HG03064 (cell line): ENCODE results near the gene IQSEC2.

Source experiments
- ATAC-seq: cut with Tn5 transposase; IDR thresholded peaks from one replicate; pipeline ENCODE4 v1.9.1; 2021; ENCODE audit warnings: low read depth; ENCODE audit not compliant: unreplicated experiment

The IQSEC2 gene

DNA sequence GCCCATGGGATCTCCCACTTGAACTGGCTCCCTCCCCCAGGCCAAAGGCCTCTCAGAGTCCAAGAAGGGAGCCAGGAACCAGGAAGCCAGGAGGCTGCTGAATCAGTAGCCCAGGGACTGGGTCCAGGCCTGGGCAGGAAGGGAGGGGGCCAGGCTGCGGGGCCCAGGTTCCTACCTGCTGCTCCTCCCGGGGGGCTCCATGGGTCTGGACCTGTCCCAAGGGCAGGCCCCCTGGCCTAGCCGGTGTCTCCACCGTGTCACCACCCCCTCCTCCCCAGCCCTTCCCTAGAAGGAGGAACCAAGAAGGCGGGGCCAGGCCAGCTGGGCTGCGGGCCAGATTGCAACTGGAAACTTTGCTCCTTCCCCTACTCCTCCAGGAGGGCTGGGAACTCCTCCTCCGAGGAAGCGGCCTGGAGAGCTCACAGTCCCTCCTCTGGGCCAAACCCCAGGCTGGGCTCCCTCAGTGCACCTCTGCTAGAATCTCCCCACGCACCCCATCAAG, at the start of gene IQSEC2:
Gene IQSEC2 (minus strand): TSS at position 264 of the 502 bp plus-strand sequence.
- no peak for ATAC-seq

DNA sequence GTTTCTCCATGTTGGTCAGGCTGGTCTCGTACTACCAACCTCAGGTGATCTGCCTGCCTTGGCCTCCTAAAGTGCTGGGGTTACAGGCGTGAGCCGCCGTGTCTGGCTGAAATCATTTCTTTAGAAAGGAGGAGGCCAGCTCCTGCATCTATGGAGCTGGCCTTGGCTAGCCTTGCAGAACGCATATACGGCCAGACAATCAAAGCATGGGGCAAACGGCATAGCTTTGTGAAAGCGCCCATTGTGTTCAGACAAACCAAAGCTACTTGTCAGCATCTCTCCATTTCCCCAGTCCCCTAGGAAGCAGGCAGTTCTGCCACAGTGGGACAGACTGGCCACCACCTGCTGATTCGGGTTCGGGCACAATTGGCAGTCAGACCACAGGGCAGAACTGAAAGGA, 48.9 kb upstream of the IQSEC2 start:
- ATAC-seq, result no peak

DNA sequence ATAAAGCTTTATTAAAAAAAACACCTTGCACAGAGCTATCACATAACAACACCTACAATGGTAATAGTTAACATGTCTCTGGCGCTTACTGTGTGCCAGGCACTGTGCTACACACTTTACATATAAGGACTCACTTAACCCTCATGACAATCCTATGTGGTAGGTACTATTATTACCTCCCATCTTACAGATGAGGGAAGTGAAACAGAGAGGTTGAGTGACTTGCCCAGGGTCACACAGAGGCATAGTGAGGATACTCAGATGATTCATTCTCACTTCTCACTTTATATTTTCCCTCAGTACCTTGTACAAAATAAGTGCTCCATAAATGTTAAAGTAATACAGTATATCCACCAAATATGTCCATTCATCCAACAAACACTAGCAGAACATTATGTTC, 43.4 kb upstream of the IQSEC2 start:
- ATAC-seq, result no peak

DNA sequence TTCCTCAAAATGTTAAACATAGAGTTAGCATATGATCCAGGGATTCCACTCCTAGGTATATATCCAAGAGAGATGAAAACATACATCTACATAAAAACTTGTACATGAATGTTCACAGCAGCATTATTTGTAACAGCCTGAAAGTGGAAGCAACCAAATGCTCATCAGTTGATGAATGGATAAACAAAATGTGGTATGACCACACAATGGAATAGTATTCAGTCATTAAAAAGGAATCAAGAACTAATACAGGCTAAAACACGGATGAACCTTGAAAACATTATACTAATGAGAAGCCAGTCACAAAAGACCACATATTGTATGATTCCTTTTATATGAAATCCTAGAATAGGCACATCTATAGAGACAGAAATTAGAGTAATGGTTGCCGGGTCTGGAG, 42.7 kb upstream of the IQSEC2 start:
- ATAC-seq, result no peak

DNA sequence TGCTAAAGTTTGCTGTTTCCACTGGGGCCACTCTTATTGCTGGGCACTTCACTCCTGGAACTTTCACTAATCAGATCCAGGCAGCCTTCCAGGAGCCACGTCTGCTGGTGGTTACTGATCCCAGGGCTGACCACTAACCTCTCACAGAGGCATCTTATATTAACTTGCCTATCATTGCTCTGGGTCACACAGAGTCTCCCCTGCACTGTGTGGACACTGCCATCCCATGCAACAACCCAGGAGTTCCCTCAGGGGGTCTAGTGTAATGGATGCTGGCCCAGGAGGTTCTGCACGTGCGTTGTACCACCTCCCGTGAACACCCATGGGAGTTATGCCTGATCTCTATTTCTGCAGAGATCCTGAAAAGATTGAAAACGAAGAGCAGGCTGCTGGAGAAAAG, 41.8 kb upstream of the IQSEC2 start:
- no peak for ATAC-seq

DNA sequence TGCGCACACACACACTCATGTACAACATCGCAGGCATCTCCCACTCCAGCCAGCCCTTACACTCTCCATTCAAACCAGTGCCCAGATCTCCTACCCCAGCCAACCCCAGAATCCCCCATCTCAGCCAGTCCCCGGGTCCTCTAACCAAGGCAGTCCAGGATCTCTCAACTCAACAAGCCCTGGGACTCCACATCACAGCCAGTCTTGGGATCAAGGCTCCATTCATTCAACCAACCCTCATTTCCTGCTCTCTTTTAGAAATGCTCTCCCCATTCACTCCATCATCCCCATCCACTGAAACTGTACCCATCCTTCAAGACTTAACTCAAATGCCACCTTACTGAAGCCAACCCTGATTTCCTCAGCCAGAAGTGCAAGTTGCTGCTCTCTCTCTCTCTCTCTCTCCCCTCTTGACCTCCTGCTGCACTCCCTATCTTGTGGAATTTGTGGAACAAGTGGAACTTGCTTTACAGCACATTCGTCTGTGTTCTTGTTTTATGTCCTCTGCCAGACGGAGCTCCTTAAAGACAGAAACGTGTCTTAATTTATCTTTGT, 40.6 kb upstream of the IQSEC2 start:
- no peak for ATAC-seq

DNA sequence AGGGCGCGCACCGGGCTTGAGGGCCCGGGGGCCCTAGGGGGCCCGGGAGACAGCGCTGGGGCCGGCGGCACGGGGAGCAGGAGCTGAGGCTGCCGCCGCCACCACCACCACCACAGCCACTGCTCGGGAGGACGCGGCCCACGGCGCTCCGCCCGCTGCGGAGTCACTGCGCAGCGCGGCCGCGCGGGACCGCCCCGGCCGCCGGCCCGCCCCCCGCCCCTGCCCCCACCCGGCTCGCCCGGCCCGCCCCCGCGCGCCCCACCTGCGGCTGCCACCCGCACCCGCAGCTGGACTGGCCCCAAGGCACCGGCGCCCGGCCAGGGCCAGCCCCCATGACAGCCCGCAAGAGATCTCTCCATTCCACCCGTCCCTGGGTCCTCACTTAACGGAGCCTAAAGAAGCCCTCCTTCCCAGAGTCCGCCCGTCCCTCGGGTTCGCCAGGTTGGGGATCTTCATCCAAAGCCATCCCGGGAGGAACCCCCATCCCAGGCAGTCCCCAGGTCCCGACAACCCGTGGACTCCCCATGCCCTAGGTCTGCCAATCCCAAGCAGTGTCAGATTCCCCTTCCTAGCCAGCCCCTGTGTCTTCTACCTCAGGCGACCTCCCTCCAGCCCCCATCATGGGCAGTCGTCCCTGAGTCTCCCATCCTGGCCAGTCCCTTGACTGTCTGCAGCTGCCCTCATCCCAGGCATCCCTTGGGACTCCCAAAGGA, 40.0 kb upstream of the IQSEC2 start:
- no peak for ATAC-seq

DNA sequence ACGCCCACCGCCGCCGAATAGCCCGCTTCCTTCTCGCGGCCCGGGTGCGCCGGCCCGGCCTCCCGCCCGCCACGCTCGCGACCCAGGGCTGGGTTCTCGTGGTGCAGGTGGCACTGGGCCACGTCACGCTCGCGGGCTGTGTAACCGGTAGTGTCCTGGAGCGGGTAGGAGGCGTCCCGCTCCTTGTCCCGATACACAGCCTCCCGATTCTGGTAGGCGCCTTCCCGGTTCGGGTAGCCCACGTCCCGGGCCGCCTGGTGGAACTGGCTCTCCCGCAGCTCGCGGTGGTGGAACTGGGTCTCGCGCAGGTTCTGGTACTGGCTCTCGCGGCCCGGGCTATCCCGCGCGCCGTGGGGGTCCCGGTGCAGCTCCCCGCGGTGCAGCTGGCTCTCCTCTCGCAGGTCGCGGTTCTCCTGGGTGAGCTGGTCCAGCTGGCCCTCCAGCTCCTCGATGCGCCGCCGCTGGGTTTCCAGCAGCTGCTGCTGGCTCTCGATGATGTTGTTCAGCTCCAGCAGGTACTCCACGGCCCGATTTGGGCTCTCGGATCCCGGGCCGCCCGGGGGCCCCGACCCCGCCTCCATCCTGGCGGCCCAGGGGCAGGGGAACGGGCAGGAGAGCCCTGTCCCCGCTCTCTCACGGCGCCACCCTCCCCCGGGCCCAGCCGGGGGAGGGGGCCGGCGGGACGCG, 39.3 kb upstream of the IQSEC2 start:
- ATAC-seq, result no peak

DNA sequence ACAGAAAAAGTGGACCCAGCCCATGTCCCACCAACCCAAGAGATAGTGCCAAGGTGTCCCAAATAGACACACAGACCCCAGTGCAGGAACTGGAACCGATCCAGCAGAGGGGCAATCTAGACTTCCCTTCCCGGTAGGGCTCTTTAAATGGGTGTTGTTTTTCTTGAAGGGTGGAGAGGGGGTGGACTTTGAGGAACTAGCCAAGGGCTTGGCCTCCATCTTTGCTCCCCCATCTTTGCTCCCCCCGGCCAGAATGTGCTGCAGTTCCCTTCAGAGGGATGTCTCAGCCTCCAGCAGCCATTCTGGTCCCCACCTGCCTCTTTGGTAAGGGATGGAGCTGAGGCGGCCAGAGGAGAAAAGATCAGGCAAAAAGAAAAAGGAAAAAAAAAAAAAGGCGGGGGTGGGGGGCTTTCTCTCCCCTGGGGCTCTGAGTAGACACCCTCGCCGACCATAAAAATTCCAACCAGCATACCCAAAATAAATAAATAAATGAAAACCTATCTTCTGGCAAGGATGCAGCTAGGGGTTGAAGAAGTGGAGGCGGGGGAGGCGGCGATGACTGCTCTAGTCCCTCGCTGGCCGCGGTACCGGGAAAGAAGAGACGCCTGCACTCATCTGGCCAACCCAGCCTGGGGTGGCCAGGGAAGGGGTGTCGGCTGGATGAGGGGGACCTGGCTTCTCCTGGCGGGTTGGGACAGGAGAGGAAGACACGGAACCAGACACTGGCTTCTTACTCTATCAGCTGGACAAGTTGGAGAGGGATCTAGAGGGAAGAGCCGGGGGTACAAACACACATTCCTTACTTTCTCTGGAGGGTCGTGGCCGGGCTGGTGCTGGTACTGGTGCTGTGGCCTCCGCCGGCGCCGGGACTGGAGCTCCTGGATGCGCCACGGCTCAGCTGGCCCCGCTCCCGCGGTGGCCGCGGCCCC, 38.5 kb upstream of the IQSEC2 start:
- no peak for ATAC-seq

DNA sequence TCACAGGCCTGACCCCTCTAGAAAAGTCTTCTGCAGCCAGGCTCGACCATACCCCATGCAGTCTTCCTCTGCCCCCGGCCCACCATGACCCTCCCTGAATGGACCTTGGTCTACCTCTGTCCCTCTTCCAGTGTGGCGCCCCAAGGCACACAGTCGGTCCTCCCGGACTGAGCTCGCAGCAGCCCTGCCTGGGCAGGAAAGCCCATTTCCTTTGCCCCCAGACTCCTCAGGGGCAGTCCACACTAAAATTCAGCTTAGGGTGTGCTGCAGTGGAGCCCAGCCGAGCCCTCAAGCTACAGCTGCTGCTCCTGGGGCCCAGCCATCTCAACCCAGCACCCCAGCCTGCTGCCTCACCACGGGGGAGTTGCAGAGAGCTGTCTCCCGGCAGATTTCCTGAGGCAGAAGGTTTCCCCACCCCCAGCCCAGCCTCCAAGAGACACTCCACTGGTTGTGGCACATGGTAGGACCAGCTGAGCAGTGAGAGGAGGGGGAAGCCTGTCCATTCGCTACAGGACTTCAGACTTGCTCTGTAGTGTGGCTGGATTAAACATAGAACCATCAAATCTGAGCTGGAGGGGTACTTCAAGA, 37.5 kb upstream of the IQSEC2 start:
- ATAC-seq, result no peak

DNA sequence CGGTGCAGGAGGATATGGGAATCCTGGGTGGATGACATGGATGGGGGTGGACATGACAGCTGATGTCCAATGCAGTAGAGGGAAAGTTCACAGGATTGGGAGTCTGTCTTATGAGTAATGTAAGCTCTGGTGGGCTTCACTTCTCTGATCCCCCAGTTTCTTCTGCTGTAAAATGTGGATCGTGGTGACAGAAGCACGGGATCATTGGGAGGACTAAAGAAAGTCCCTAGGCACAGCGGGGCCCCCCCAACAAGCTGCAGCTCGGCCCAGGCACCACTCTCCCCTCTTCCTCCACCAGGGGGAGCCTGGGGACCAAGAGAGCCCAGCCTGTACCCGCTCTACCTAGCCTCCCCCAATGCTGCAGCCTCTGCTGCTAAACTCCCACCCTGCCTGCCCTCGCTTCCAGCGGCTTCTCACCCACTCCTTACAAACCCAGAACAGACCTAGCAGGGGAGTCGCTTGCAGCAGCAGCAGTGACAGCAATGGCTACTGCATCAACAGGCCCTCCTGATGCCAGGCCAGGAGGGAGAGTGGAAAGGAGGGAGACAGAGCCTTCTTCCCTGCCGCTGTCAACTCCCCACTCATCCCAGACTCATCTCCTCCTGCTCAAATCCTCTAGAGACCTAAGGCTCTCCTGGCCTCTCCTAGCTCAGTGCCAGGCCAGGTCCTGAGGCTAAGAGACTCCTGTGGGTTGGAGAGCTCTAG, 36.1 kb upstream of the IQSEC2 start:
- ATAC-seq, result no peak

DNA sequence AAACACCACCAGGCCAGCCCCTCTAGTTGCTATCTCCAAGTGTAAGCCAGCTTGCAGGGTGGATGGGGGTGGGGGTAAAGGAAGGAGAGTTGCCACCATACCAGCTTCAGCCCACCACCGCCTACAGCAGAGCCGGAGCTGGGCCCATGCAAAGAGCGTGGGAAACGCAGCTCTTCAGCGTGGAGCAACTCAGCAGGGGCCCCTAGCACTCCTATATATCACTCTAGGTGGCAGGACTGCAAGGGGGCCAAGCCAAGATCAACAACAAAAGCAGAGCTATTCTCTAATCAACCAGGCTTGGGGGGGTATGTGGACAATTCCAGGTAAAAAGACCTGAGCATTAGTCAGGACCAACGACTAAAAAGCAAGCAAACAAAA, 35.5 kb upstream of the IQSEC2 start:
- ATAC-seq, result no peak

DNA sequence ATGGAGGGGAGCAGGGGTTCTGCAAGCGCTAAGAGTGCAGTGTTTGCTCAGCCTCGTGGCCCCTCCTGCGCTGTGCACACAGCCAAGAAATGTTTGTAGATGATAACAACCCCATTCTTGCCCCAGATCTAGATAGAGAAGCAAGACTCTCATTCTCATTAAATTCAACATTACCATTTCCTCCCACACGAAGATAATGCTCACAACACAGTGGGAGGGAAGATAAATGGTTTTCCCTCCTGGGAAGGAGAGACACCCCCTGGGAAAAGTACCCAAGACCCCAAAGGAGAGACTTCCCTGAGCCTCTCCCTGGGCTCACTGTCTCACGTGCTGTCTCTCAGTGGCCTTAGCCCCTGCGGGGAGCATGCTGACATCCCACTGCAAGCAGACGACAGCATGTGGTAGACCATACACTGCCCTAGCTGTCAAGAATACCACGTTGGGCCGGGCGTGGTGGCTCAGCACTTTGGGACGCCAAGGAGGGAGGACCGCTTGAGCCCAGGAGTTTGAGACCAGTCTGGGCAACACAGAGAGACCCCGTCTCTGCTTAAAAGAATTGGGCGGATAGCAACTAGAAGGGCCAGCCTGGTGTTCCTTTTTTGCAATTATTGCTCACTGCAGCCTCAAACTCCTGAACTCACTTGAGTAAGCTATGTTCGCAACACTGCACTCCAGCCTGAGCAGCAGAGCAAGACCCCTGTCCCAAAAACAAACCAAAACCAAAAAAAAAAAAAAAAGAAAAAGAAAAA, 34.9 kb upstream of the IQSEC2 start:
- ATAC-seq, result no peak

DNA sequence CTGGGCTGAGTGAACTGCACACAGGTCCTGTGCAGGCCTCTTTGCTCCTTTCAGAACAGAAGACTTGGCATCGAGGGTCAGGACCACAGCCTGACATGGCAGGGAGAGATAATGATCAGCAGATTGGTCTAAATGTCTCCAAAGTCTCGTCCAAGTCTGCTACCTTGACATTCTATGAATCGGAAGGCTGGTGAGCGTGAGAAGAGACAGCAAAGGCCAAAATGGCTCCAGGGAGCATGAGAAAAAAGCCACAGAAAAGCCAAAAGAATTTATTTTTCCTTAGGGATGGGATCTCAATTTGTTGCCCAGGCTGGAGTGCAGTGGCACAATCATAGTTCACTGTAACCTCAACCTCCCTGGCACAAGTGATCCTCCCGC, 32.3 kb upstream of the IQSEC2 start:
- ATAC-seq, result no peak

DNA sequence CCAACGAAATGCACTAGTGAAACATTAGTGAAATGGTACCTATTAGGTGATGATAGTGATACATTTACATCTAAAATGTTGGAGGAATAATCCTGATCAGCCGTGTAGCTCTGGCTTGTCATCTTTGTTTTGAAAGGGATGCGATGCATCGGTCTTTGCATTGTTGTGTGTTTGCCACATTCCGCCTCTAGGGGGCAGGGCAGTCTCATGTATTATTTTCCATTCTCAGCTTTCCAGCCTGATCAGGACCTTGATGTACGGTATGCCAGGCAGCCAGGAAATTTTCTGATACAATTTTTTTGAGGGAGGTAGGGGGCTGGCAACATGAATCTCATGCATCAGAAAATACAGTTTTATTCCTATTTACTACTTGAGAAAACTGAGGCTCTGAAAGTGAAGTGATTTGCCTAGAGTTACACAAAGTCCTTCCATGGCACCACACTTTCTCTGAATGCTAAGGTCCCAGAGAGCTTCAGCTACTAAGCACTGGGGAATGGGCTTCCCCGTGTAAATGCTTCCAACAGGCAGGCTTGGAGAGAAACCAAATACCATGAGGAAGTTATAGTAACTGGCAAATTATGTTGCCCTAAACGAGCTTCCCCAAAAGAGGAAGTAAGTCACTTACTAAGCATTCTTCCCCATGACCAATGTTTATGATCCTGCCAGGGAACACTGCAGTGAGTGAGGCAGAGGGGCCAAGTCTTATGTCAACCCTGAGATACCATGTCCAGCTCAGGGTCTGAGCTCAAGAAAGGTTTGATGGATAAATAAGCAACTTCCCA, 31.8 kb upstream of the IQSEC2 start:
- no peak for ATAC-seq

DNA sequence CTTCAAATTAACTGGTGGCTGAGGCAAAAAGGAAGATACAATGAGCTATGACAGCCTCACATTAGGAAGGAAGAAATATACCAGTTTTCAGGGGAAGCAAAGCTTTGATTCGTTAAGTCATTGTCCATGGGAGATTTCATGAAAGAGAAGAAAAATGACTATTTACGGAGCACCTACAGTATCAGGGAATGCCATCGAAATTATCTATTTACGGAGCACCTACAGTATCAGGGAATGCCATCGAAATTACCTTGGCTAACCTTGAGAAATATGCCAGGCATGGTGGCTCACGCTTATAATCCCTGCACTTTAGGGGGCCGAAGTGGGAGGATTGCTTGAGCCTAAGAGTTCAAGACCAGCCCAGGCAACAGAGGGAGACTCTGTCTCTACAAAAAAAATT, 28.5 kb upstream of the IQSEC2 start:
- ATAC-seq, result no peak

DNA sequence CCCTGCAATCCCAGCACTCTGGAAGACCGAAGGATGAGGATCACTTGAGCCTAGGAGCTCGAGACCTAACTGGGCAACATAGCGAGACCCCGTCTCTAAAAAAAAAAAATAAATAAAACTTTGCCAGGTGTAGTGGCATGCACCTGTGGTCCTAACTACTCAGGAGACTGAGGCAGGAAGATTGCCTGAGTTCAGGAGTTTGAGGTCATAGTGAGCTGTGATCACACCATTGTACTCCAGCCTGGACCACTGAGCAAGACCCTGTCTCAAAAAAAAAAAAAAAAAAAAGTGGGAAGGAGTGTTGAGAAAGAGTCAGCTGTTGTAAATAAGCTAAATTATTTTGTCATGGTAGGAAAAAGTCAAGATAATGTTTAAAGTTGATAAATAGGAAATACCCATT, 27.5 kb upstream of the IQSEC2 start:
- no peak for ATAC-seq
